Heart left ventricle (tissue), 16 donors: ENCODE data around the gene CFAP46. TPM values are rescaled to one million over a fixed set of nuclear protein-coding genes. Genes with fewer than 3 reads are reported as not detected.

Experiments used
- ATAC-seq, 4 donors: fragments of 200-7000 bp; cut with Tn5 transposase; one replicate each; pipeline ENCODE4 v1.9.1; 2020 to 2022; ENCODE audit warnings: moderate library complexity in 4 of 4, mild to moderate bottlenecking in 3 of 4, moderate number of reproducible peaks in 1 of 4
- DNase-seq, 5 donors: peaks; one replicate each; pipeline ENCODE4 v3.0.0-alpha.2; 2020
- H3K27ac ChIP-seq, 12 donors: fragments of 200-600 bp; sonication (generic) in 4 of 12; one replicate each; pipeline versions ENCODE4 v1.5.0 to v1.8.0; 2016 to 2022; ENCODE audit warnings: mild to moderate bottlenecking in 2 of 12
- H3K27me3 ChIP-seq, 9 donors: fragments of 200-600 bp; sonication (generic) in 2 of 9; one replicate each; pipeline versions ENCODE4 v1.5.1 to v1.8.0; 2016 to 2022; ENCODE audit warnings: mild to moderate bottlenecking in 3 of 9
- H3K36me3 ChIP-seq, 9 donors: fragments of 200-600 bp; sonication (generic) in 2 of 9; one replicate each; pipeline versions ENCODE4 v1.5.0 to v1.8.0; 2018 to 2022; ENCODE audit warnings: mild to moderate bottlenecking in 2 of 9
- H3K4me1 ChIP-seq, 12 donors: fragments of 200-600 bp; sonication (generic) in 4 of 12; one replicate each; pipeline versions ENCODE4 v1.5.0 to v1.8.0; 2016 to 2022; ENCODE audit warnings: mild to moderate bottlenecking in 3 of 12
- H3K4me3 ChIP-seq, 12 donors: fragments of 200-600 bp; sonication (generic) in 4 of 12; one replicate each; pipeline versions ENCODE4 v1.5.0 to v1.8.0; 2017 to 2022; ENCODE audit warnings: mild to moderate bottlenecking in 9 of 12, moderate library complexity in 4 of 12
- H3K9me3 ChIP-seq, 12 donors: fragments of 200-600 bp; sonication (generic) in 4 of 12; one replicate each; pipeline versions ENCODE4 v1.5.0 to v1.8.0; 2016 to 2022; ENCODE audit warnings: mild to moderate bottlenecking in 1 of 12
- POLR2A ChIP-seq, 2 donors: fragments of 450-650 bp; IDR thresholded peaks; one replicate each; pipeline ENCODE4 v1.6.1; 2017; ENCODE audit warnings: antibody characterized with exemption in 2 of 2, mild to moderate bottlenecking in 2 of 2, moderate library complexity in 2 of 2
- WGBS, 4 donors: extraction: QIAGEN DNeasy Blood & Tissue Kit in 2 of 4; methylation state at CpG; one replicate each; pipeline versions ENCODE4 v1.1.5 to v1.1.7; 2013 to 2018; 5-methylcytosine and 5-hydroxymethylcytosine counted together
- intact Hi-C, 10 donors: fragments of 100-400 bp; cut with DNase I; formaldehyde crosslinking; loops; one replicate each; pipeline versions ENCODE4 v1.11.1 to v1.14.2; 2022
- polyA plus RNA-seq, 2 donors: library from polyadenylated mRNA; stranded (reverse); fragments of 200-250 nt; gene quantifications; one replicate each; pipeline ENCODE4 v1.2.3, GENCODE V29; 2013
- total RNA-seq, 9 donors: library from RNA; depleted of rRNA in 2 of 9; stranded (reverse); fragments of >200 nt in 2 of 9; fragmentation: NEBNext Ultra II Directional in 3 of 9; extraction: Animal tissue kit (Norgen Biotek cat#: 25700) in 3 of 9; gene quantifications; one replicate each; pipeline versions ENCODE4 v1.1.0 to v1.2.4, GENCODE V29; 2016 to 2023
- TF ChIP-seq, protein P1 (sequence below), 12 donors: fragments of 200-600 bp; sonication (generic) in 4 of 12; IDR thresholded peaks; one replicate each; pipeline versions ENCODE4 v1.5.0 to v1.8.0; 2018 to 2022; ENCODE audit warnings: antibody characterized with exemption in 12 of 12, mild to moderate bottlenecking in 5 of 12
- donor health status: ischemic (EF 13 %, LVEDD 7.1; RV severe dilation, severe dysfunction).
- donor health status: healthy with polysubstance abuse.
- donor health status: DM: no; HTN: yes; CAD: no.
- donor health status: DM: no; HTN: no; CAD: no.
- donor health status: ischemic (EF 25% LVEDD 6.9; RV normal size, moderate dysfunction).
- donor health status: ischemic (EF 25% LVEDD 5.7; RV mildly dilated, moderate dysfunction).
- donor health status: healthy.
- donor health status: DM: yes; HTN: yes; CAD: no.
- donor health status: ischemic (EF 35%, LVEDD 5.7; RV mildly dilated, moderate dysfunction).
- donor health status: nonischemic (EF 11% LVEDD 7.7; RV severe dilation, severe dysfunction).
- donor health status: DM: yes; HTN: yes; CAD: no.
- donor health status: PGD.
- donor health status: ischemic (EF 29% LVEDD 5.4; RV normal size, mild dysfunction).
- donor health status: nonischemic (EF 23%, LVEDD 6.1; RV moderate dilation, normal function).

CFAP46 gene
- total and polyA plus RNA-seq, 11 donors, result 0.61 to 1.8 (median 0.95) TPM

DNA sequence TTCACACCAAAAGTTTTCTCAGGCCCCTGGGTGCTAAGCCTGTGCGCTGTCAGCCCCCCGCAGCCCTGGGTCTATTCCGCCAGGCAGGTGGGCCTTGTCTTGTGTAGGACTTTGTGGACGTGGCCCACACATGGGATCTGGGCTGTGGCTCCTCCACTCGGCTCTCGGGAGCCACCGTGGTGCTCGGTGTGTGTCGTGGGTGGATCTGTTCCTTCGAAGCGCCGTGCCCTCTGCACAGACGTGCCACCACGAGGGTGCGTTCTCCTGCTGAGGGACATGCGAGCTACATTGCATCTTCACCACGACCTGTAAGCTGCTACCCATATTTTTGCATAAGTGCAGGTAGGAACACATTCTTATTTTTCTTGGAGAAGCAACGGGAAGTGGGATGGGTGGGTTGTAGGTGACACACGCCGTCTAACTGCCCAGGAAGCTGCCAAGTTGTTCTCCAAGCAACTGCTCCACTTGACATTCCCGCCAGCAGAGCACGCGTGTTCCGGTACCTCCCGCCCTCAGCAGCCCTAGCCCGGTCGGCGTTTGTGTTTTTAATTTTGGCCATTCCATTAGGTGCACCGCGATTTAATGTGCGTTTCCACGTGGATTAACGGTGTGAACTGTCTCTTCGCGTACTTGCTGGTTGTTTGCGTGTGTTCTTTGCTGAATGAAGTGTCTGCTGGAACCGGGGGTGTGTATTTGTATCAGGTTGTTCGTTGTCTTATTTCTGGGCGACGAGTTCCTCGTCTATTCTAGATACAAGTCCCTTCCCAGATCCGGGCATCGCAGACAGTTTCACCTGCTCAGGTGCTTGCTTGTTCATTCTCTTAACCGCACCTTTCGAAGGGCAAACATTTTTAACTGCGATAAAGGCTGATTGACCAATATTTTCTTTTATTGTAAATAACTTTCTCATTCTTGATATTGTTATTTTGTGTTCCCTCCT lies 47.4 kb upstream of the CFAP46 start:
- intact Hi-C loops, result no loop called here
- TF ChIP-seq, protein P1, sequence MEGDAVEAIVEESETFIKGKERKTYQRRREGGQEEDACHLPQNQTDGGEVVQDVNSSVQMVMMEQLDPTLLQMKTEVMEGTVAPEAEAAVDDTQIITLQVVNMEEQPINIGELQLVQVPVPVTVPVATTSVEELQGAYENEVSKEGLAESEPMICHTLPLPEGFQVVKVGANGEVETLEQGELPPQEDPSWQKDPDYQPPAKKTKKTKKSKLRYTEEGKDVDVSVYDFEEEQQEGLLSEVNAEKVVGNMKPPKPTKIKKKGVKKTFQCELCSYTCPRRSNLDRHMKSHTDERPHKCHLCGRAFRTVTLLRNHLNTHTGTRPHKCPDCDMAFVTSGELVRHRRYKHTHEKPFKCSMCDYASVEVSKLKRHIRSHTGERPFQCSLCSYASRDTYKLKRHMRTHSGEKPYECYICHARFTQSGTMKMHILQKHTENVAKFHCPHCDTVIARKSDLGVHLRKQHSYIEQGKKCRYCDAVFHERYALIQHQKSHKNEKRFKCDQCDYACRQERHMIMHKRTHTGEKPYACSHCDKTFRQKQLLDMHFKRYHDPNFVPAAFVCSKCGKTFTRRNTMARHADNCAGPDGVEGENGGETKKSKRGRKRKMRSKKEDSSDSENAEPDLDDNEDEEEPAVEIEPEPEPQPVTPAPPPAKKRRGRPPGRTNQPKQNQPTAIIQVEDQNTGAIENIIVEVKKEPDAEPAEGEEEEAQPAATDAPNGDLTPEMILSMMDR (IDR thresholded peaks at IDR 0.05), result no peak
- TF ChIP-seq POLR2A (IDR thresholded peaks at IDR 0.05), result no peak
- no peaks in the 10 kb centered on the region for H3K36me3 ChIP-seq
- H3K27me3 ChIP-seq, result peaks cover 0 to 23% (median 3%) of the 10 kb centered on the region in 9 donors
- H3K9me3 ChIP-seq, result no peaks in the 10 kb centered on the region
- DNase-seq (peak in 1 of 5 donors; percentile 3), ATAC-seq (no peak)
- H3K4me1 ChIP-seq, result peaks cover 0 to 5% (median 0%) of the 10 kb centered on the region in 12 donors
- WGBS, 4 donors, result 91% methylated on average over 46 of the region's 46 CpGs
- H3K27ac ChIP-seq, result no peak overlapping the region
- no peak overlapping the region for H3K4me3 ChIP-seq

DNA sequence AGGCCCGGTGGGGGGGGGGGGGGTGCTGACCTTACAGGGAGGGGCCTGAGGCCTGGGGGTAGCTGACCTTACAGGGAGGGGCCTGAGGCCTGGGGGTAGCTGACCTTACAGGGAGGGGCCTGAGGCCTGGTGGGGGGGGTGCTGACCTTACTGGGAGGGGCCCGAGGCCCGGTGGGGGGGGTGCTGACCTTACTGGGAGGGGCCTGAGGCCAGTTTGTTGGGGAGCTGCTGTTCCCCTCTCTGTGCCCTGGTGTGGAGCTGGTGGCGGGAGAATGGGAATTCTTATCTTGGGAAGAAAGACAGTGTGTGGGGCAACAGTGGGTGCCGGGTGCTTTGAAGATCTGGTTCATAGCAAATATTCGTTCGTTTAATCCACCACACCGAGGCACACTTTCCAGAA lies 46.6 kb upstream of the CFAP46 start:
- peaks cover 0 to 23% (median 1%) of the 10 kb centered on the region in 9 donors for H3K27me3 ChIP-seq
- H3K4me3 ChIP-seq, result no peak overlapping the region
- H3K4me1 ChIP-seq, result peaks cover 0 to 4% (median 0%) of the 10 kb centered on the region in 12 donors
- no peaks in the 10 kb centered on the region for H3K9me3 ChIP-seq
- WGBS, 4 donors, result 81 to 92% (median 91%) methylated on average over 7 to 8 of the region's 8 CpGs
- intact Hi-C loops, result no loop called here
- H3K27ac ChIP-seq, result no peak overlapping the region
- no peaks in the 10 kb centered on the region for H3K36me3 ChIP-seq
- no peak for ATAC-seq
- TF ChIP-seq POLR2A (IDR thresholded peaks at IDR 0.05), result no peak
- TF ChIP-seq, protein P1 (IDR thresholded peaks at IDR 0.05), result no peak
- no peak for DNase-seq

DNA sequence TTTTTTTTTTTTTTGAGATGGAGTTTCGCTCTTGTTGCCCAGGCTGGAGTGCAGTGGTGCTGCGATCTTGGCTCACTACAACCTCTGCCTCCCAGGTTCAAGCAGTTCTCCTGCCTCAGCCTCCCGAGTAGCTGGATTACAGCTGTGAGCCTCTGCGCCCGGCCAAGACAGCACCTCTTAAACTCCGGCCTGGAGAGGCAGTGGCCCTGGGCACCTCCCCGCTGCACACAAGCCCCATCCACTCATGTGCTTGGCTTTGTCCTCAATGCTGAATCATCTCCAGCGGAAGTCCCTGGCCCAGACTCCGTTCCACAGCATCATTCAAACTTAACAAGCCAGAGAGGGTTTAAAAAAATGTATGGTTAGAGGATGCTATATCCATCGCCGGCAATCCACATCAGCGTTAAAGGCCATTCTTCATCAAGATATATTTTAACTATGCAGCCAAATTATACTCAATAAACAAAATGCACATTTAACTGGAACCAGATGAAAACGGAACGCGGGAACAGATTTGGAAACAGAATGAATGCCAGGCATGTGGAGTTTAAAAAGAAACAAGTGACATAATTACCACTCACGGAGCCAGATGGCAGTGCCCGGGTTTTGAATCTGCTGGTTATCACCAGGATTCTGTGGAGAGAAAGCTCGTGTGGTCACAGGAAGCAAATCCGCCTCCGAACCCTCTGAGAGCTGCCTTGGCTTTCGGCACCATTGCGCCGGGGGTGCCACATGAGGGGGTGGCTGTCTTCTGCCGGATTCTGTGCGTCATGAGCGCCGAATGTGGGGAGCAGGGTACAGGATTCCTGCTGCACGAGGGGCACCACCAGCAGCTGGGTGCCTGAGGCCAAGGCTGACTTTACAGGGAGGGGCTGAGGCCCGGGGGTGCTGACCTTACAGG lies 45.6 kb upstream of the CFAP46 start:
- Histone ChIP-seq H3K4me1 (peaks cover 0 to 4% (median 0%) of the 10 kb centered on the region in 12 donors), H3K27ac (no peak overlapping the region), H3K36me3 (no peaks in the 10 kb centered on the region), H3K4me3 (no peak overlapping the region), H3K9me3 (no peaks in the 10 kb centered on the region), H3K27me3 (peaks cover 0 to 20% (median 4%) of the 10 kb centered on the region in 9 donors)
- TF ChIP-seq, protein P1 (IDR thresholded peaks at IDR 0.05), result no peak
- TF ChIP-seq POLR2A (IDR thresholded peaks at IDR 0.05), result no peak
- intact Hi-C loops, result no loop called here
- DNase-seq (peak in 1 of 5 donors; percentile 13), ATAC-seq (peak in 2 of 4 donors; percentile 61 to 74)
- 58 to 73% (median 64%) methylated on average over 23 to 29 of the region's 29 CpGs for WGBS, 4 donors
